ENCODE results near the gene ESRP2. TPM values are rescaled to one million over a fixed set of nuclear protein-coding genes. Genes with fewer than 3 reads are reported as not detected.

ESRP2 gene
- total and polyA plus RNA-seq, 4 donors: 22.5 to 65.5 (median 39.3) TPM

GRCh38 chr16:68187505-68187904, 48.4 kb downstream of the ESRP2 start:
- WGBS, 2 donors: 94 to 98% methylated on average over 2 of the region's 2 CpGs
- no peak overlapping the region for H3K4me3 ChIP-seq

GRCh38 chr16:68186877-68187276, 49.0 kb downstream of the ESRP2 start:
- ATAC-seq (ENCODE audit: insufficient read depth, low FRiP score): no peak
- no peak overlapping the region for H3K4me3 ChIP-seq
- no peaks in the 10 kb centered on the region for H3K4me1 ChIP-seq (ENCODE audit: control insufficient read depth in 5 of 5, insufficient read depth in 5 of 5, low read length in 5 of 5)
- H3K9ac ChIP-seq (ENCODE audit: insufficient read depth in 1 of 2, low read length in 2 of 2): no peak overlapping the region
- no peaks in the 10 kb centered on the region for H3K9me3 ChIP-seq (ENCODE audit: control insufficient read depth in 4 of 4, insufficient read depth in 3 of 4, low read length in 3 of 4)
- H3K36me3 ChIP-seq (ENCODE audit: control insufficient read depth in 4 of 4, insufficient read depth in 4 of 4, low read length in 4 of 4): peaks cover 18 to 36% (median 28%) of the 10 kb centered on the region in 4 donors
- TF ChIP-seq, protein P1, sequence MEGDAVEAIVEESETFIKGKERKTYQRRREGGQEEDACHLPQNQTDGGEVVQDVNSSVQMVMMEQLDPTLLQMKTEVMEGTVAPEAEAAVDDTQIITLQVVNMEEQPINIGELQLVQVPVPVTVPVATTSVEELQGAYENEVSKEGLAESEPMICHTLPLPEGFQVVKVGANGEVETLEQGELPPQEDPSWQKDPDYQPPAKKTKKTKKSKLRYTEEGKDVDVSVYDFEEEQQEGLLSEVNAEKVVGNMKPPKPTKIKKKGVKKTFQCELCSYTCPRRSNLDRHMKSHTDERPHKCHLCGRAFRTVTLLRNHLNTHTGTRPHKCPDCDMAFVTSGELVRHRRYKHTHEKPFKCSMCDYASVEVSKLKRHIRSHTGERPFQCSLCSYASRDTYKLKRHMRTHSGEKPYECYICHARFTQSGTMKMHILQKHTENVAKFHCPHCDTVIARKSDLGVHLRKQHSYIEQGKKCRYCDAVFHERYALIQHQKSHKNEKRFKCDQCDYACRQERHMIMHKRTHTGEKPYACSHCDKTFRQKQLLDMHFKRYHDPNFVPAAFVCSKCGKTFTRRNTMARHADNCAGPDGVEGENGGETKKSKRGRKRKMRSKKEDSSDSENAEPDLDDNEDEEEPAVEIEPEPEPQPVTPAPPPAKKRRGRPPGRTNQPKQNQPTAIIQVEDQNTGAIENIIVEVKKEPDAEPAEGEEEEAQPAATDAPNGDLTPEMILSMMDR (IDR thresholded peaks at IDR 0.05; ENCODE audit: control extremely low read depth, extremely low read depth): no peak
- H3K27me3 ChIP-seq (ENCODE audit: control insufficient read depth in 3 of 3, insufficient read depth in 3 of 3, low read length in 2 of 3): no peaks in the 10 kb centered on the region
- peak overlapping the region in 1 of 2 donors; percentile 28 for H3K27ac ChIP-seq (ENCODE audit: low read depth in 1 of 2, low read length in 1 of 2)
- WGBS, 2 donors: 98 to 99% methylated on average over 7 of the region's 7 CpGs
- DNase-seq: no peak

More at GRCh38 chr16:68187505-68187904, 48.4 kb downstream of the ESRP2 start:
- Histone ChIP-seq H3K4me1 (ENCODE audit: control insufficient read depth in 5 of 5, insufficient read depth in 5 of 5, low read length in 5 of 5) (no peaks in the 10 kb centered on the region), H3K36me3 (ENCODE audit: control insufficient read depth in 4 of 4, insufficient read depth in 4 of 4, low read length in 4 of 4) (peaks cover 18 to 39% (median 28%) of the 10 kb centered on the region in 4 donors), H3K9ac (ENCODE audit: insufficient read depth in 1 of 2, low read length in 2 of 2) (no peak overlapping the region), H3K27me3 (ENCODE audit: control insufficient read depth in 3 of 3, insufficient read depth in 3 of 3, low read length in 2 of 3) (no peaks in the 10 kb centered on the region), H3K9me3 (ENCODE audit: control insufficient read depth in 4 of 4, insufficient read depth in 3 of 4, low read length in 3 of 4) (no peaks in the 10 kb centered on the region), H3K27ac (ENCODE audit: low read depth in 1 of 2, low read length in 1 of 2) (no peak overlapping the region)
- ATAC-seq (ENCODE audit: insufficient read depth, low FRiP score): no peak
- no peak for DNase-seq
- TF ChIP-seq, protein P1 (IDR thresholded peaks at IDR 0.05; ENCODE audit: control extremely low read depth, extremely low read depth): no peak

DNA sequence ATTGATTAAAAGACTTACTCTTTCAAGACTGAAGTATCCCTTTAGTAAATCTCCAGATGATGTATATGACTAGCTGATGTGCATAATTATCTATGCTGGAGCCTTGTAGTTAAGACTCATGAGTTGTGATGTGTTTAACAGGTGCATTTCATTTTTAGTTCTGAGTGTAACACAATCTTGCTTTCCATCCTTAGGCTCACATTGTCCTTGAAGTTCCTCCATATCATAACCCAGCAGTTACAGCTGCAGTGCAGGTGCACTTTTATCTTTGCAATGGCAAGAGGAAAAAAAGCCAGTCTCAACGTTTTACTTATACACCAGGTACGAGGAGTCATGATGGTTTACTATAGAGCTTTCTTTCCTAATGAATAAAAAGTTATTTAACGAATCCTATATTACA, 52.9 kb downstream of the ESRP2 start:
- Histone ChIP-seq H3K27me3 (ENCODE audit: control insufficient read depth in 3 of 3, insufficient read depth in 3 of 3, low read length in 2 of 3) (no peaks in the 10 kb centered on the region), H3K9me3 (ENCODE audit: control insufficient read depth in 4 of 4, insufficient read depth in 3 of 4, low read length in 3 of 4) (no peaks in the 10 kb centered on the region), H3K4me3 (no peak overlapping the region), H3K4me1 (ENCODE audit: control insufficient read depth in 5 of 5, insufficient read depth in 5 of 5, low read length in 5 of 5) (peaks cover 0 to 6% (median 0%) of the 10 kb centered on the region in 5 donors), H3K27ac (ENCODE audit: low read depth in 1 of 2, low read length in 1 of 2) (no peak overlapping the region), H3K36me3 (ENCODE audit: control insufficient read depth in 4 of 4, insufficient read depth in 4 of 4, low read length in 4 of 4) (peaks cover 7 to 28% (median 23%) of the 10 kb centered on the region in 4 donors), H3K9ac (ENCODE audit: insufficient read depth in 1 of 2, low read length in 2 of 2) (no peak overlapping the region)
- TF ChIP-seq, protein P1 (IDR thresholded peaks at IDR 0.05; ENCODE audit: control extremely low read depth, extremely low read depth): no peak
- DNase-seq (no peak), ATAC-seq (ENCODE audit: insufficient read depth, low FRiP score) (no peak)
- WGBS, 2 donors: 86 to 89% methylated on average over 3 of the region's 3 CpGs

- H3K27ac ChIP-seq (ENCODE audit: low read depth in 1 of 2, low read length in 1 of 2): no peak overlapping the region
- H3K36me3 ChIP-seq (ENCODE audit: control insufficient read depth in 4 of 4, insufficient read depth in 4 of 4, low read length in 4 of 4): peaks cover 9 to 25% (median 15%) of the 10 kb centered on the region in 4 donors
- TF ChIP-seq, protein P1 (IDR thresholded peaks at IDR 0.05; ENCODE audit: control extremely low read depth, extremely low read depth): no peak
- 89 to 97% methylated on average over 4 of the region's 4 CpGs for WGBS, 2 donors
- H3K27me3 ChIP-seq (ENCODE audit: control insufficient read depth in 3 of 3, insufficient read depth in 3 of 3, low read length in 2 of 3): no peaks in the 10 kb centered on the region
- no peak overlapping the region for H3K9ac ChIP-seq (ENCODE audit: insufficient read depth in 1 of 2, low read length in 2 of 2)
- no peaks in the 10 kb centered on the region for H3K9me3 ChIP-seq (ENCODE audit: control insufficient read depth in 4 of 4, insufficient read depth in 3 of 4, low read length in 3 of 4)
- no peak overlapping the region for H3K4me3 ChIP-seq
- H3K4me1 ChIP-seq (ENCODE audit: control insufficient read depth in 5 of 5, insufficient read depth in 5 of 5, low read length in 5 of 5): peaks cover 0 to 6% (median 0%) of the 10 kb centered on the region in 5 donors
- DNase-seq (no peak), ATAC-seq (ENCODE audit: insufficient read depth, low FRiP score) (no peak)
Observed at GRCh38 chr16:68179855-68180254, 56.1 kb downstream of the ESRP2 start.
